Measurements from ENCODE around the gene PRTN3.
A peak's percentile ranks its signal among the peaks of the same experiment; 100 is the strongest.

Gene PRTN3

GRCh38 chr19:804419-805165 lies 36.2 kb upstream of the PRTN3 start:
- DNase-seq (ENCODE audit: insufficient read length, low spot score) (peak; percentile 10), FAIRE-seq (no peak)
- no peak for TF ChIP-seq CTCF (IDR thresholded peaks at IDR 0.05; ENCODE audit: insufficient read depth, missing control alignments)

GRCh38 chr19:805166-805551 lies 35.6 kb upstream of the PRTN3 start:
- TF ChIP-seq CTCF (IDR thresholded peaks at IDR 0.05; ENCODE audit: insufficient read depth, missing control alignments) = no peak
- no peak for FAIRE-seq
- no peak for DNase-seq (ENCODE audit: insufficient read length, low spot score)

- FAIRE-seq (no peak), DNase-seq (ENCODE audit: insufficient read length, low spot score) (no peak)
- TF ChIP-seq CTCF (IDR thresholded peaks at IDR 0.05; ENCODE audit: insufficient read depth, missing control alignments) = no peak
Measured at GRCh38 chr19:805600-806550, 34.9 kb upstream of the PRTN3 start.

GRCh38 chr19:806815-807421 lies 33.9 kb upstream of the PRTN3 start:
- no peak for FAIRE-seq
- no peak for TF ChIP-seq CTCF (IDR thresholded peaks at IDR 0.05; ENCODE audit: insufficient read depth, missing control alignments)
- DNase-seq (ENCODE audit: insufficient read length, low spot score) = no peak

GRCh38 chr19:807627-808422 lies 33.0 kb upstream of the PRTN3 start:
- TF ChIP-seq CTCF (IDR thresholded peaks at IDR 0.05; ENCODE audit: insufficient read depth, missing control alignments) = no peak
- DNase-seq (ENCODE audit: insufficient read length, low spot score) = no peak
- FAIRE-seq = no peak

- no peak for TF ChIP-seq CTCF (IDR thresholded peaks at IDR 0.05; ENCODE audit: insufficient read depth, missing control alignments)
- FAIRE-seq (no peak), DNase-seq (ENCODE audit: insufficient read length, low spot score) (no peak)
Measured at GRCh38 chr19:808423-808775, 32.4 kb upstream of the PRTN3 start.

All from D721Med (cell line).